ENCODE measurements around the gene IFTAP.

- TF ChIP-seq CTCF (IDR thresholded peaks at IDR 0.05), result no peak
- no peak for TF ChIP-seq POLR2AphosphoS5 (IDR thresholded peaks at IDR 0.05)
- no peak for TF ChIP-seq POLR2A (IDR thresholded peaks at IDR 0.05; ENCODE audit: low read depth)
- TF ChIP-seq EP300 (IDR thresholded peaks at IDR 0.05), result no peak
These were observed 24.2 kb downstream of the IFTAP start for GRCh38 chr11:36618363-36619047.
